Cardiac fibroblast (primary cell): ENCODE measurements around the gene HSD3B2.

Source experiments
- DNase-seq, 2 donors: peaks; one replicate each; pipeline versions ENCODE4 v3.0.0 to v3.0.0-alpha.2; 2010; ENCODE audit warnings: low read depth in 2 of 2
- H3K4me3 ChIP-seq, 2 donors: replicated peaks in 1 of 2; 1 replicate in 1 of 2; 2 replicates in 1 of 2; pipeline ENCODE4 v1.5.1; 2011; ENCODE audit warnings: low read depth in 2 of 2, low read length in 2 of 2, mild to moderate bottlenecking in 2 of 2, moderate library complexity in 1 of 2
- CTCF ChIP-seq: IDR thresholded peaks from one replicate; pipeline ENCODE4 v1.5.1; 2011; ENCODE audit warnings: low read depth, mild to moderate bottlenecking, low read length, inconsistent platforms

HSD3B2 gene

GRCh38 chr1:119416006-119416640, 1.2 kb downstream of the HSD3B2 start:
- no peak overlapping the region for H3K4me3 ChIP-seq
- TF ChIP-seq CTCF: no peak
- no peak for DNase-seq

GRCh38 chr1:119419109-119419508, 4.2 kb downstream of the HSD3B2 start:
- DNase-seq: no peak
- H3K4me3 ChIP-seq: no peak overlapping the region
- TF ChIP-seq CTCF: no peak

- no peak for DNase-seq
- H3K4me3 ChIP-seq: no peak overlapping the region
- TF ChIP-seq CTCF: no peak
These were observed 5.7 kb downstream of the HSD3B2 start for GRCh38 chr1:119420638-119421037.

- no peak for DNase-seq
- no peak for TF ChIP-seq CTCF
- no peak overlapping the region for H3K4me3 ChIP-seq
These were observed 7.7 kb downstream of the HSD3B2 start for GRCh38 chr1:119422631-119423030.

GRCh38 chr1:119428991-119429390, 14.0 kb downstream of the HSD3B2 start:
- H3K4me3 ChIP-seq: no peak overlapping the region
- TF ChIP-seq CTCF: no peak

GRCh38 chr1:119429687-119430086, 14.7 kb downstream of the HSD3B2 start:
- no peak overlapping the region for H3K4me3 ChIP-seq
- no peak for DNase-seq
- TF ChIP-seq CTCF: no peak

More at GRCh38 chr1:119428991-119429390, 14.0 kb downstream of the HSD3B2 start:
- no peak for DNase-seq

- no peak for TF ChIP-seq CTCF
- DNase-seq: no peak
These were observed 15.5 kb downstream of the HSD3B2 start for GRCh38 chr1:119430486-119430885.

More at GRCh38 chr1:119430486-119430885, 15.5 kb downstream of the HSD3B2 start:
- H3K4me3 ChIP-seq: no peak overlapping the region
